Measurements from ENCODE around the gene SLC43A3.
"Not testable (repeated sequence)": the region's sequence is repeated elsewhere in the genome, so short reads cannot be mapped to it uniquely, and the experiment has no call there.

SLC43A3 gene

DNA sequence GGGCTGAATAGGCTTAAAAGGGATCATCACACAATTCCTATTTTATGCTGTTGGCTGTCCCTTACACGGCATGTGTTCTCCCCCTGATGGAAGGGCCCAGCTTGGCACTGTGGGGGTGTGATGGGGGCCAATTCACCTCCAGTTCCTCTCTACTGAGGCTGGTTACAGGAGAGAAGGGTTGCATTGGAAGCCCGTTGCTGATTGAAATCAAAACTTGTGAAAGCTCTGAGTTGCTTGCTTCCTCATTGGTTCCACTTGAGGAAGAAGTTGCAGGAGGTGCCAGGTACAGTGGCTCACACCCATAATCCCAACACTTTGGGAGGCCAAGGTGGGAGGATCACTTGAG lies 23.1 kb downstream of the SLC43A3 start:
- no peak for DNase-seq

DNA sequence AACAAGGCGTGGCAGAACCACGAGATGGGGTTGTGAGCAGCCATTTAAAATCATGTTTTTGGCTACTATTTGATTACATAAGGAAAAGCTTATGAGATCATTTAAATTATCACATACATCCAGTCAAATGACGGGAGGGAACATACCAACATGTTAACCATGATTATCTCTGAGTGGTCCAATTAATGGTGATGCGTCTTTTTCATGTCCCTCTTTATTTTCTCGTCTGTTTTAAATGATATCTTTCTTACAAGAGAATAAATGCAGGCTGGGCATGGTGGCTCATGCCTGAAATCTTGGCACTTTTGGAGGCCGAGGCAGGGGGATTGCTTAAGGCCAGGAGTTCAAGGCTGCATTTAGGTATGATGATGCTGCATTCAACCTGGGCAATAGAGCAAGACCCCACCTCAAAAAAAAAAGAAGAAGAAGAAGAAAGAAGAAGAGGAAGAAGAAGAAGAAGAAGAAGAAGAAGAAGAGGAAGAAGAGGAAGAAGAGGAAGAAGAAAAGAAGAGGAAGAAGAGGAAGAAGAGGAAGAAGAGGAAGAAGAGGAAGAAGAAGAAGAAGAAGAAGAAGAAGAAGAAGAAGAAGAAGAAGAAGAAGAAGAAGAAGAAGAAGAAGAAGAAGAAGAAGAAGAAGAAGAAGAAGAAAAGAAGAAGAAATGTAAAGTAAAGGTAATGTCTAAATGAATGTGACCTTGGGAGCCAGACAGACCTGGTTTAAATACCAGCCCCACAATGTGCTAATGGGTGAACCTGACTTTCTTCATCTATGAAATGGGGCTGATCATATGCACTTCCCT lies 23.7 kb downstream of the SLC43A3 start:
- DNase-seq = not testable (repeated sequence)

DNA sequence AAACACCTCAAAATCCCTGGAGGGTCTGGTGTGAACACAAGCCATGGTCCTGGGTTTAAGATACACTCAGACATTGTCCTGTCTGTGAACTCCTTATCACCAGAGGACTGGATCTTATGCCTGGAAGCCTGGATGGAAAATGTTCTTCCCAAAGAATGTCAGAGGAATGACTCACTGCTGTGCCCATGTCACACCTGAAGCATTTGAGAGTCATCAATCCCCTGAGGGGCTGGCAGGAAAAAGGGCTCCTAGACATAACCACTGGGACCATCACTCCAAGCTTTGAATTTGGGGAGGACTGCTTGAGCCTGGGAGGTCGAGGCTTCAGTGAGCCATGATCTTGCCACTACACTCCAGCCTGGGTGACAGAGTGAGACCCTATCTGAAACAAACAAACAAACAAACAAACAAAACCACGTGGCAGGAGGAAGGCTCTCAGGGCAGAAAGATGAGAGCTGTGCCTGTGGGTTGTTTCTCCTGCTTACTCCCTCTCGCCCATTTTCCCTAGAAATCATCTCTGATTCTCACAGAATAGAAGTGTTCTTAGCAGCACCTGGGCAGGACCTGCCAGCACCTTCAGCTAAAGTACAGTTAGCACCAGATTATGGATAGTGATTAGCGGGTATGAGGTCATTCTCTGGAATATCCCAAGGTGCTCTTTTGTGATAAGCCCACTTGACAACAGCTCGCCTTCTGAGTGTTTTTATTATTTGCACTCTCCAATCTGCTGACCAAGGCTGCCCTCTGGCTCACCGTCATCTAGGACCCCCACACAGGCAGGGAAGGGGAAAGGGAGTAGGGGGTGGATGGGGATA lies 24.5 kb downstream of the SLC43A3 start:
- DNase-seq = peak; percentile 65

DNA sequence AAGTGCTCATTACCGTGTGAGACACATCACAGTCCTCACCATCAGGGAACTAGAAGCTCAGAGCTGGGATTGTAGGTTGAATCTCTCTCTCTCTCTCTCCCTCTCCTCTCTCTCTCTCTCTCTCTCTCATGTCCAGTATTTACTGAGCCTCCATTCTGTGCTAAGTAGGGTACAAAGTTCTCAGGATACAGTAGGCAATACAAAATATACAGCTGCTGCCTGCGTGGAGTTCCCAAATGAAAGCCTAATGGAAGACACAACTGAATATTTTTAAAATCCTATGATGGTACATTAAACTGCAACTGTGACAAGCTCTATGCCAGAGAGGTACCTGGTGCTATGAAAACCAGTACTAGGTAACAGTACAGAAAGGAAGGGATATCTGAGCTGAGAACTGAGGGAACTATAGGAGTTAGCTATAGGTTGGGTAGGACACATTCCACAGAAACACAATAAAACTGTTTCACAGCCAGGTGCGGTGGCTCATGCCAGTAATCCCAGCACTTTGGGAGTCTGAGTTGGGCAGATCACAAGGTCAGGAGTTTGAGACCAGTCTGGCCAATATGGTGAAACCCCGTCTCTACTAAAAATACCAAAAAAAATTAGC lies 26.8 kb downstream of the SLC43A3 start:
- no peak for DNase-seq

DNA sequence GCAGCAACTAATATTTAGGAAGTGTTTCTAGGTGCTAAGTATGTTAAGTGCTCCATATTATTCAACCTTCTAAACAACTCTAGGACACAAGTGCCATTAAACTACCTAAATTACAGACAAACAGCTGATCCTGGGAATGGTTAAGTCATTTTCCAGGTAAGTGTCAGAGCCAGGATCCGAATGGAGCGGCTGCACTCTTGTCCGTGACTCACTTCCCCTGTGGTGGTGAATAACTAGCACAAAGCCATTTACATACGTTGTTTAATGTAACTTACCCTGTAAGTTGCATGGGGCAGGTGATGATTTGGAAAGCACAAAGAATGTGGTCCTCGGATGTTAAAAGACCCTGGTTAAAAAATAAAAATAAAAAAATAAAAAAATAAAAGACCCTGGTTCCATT lies 27.7 kb downstream of the SLC43A3 start:
- DNase-seq = peak; percentile 60

DNA sequence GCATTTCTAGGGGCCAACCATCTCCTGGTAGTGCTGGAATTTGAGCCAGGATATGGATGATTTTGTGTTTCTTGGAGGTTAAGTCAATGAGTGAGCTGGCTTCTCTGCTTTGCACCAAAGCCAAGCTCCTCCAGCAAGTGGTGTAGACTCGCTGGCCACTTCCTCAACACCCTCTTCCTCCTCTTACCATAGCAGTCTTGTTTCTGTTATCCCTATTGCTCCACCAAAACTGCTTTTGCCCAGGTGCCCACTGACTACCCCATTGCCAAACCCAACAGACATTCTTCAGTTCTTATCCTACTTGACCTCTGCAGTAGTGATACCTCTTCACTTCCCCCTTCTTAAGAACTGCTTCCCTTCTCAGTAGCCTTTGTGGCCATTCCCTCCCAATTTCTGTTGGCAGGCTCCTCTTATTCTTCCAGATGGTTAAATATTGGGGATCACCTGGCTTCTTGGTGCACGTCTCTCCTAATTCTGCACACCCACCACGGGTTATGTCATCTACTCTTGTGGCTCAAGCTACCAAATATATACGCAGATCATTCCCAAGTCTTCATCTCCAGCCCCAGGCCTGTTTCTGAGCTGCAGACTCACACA lies 29.4 kb downstream of the SLC43A3 start:
- no peak for DNase-seq

DNA sequence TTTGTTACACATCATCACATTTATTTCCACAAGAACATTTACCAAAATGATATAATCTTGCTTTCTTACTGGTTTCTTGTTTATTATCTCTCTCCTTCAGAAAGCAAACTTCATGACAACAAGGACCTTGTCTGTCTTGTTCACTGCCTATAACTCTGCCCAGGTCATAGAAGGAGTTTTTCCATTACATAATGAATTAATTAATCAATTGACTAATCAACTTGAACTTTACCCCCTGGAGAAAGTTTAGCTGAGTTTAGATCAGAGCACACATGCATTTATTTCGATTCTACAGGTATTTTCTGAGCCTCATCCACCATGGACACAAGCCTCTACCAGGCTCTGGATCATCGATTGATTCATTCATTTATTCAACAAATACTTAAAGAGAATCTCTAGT lies 30.2 kb downstream of the SLC43A3 start:
- DNase-seq = no peak

DNA sequence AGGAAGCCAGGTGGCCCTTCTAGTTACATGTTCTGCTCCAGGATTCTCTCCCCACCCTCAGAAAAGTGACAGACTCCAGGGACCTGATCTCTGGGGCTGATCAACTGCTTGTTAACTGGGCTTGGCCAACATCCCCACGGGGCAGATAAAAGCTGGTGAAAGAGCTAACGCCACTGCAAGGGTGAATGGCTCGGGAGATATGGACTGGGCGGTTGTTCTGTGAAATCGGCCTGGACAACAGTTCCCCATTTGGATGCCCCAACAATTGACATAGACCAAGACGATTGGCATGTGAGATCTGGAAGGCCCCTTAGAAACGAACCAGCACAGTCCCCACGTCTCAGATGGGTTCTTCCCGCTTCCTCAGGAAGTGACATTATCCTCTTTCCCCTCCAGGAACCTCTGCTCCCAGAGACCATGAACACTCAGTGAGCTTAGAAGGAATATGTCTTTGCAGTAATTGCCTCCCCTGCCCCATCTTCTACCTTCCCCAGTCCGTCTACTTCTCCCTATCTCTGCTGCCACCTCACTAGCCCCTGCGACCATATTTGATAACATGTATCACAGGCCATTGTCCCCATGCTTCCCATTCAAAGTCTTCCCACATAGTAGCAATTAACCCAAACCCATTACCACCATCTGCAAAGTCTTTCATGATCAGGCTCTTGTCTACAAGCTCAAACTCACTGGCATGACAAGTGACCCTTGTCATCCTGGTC lies 30.9 kb downstream of the SLC43A3 start:
- DNase-seq = no peak

DNA sequence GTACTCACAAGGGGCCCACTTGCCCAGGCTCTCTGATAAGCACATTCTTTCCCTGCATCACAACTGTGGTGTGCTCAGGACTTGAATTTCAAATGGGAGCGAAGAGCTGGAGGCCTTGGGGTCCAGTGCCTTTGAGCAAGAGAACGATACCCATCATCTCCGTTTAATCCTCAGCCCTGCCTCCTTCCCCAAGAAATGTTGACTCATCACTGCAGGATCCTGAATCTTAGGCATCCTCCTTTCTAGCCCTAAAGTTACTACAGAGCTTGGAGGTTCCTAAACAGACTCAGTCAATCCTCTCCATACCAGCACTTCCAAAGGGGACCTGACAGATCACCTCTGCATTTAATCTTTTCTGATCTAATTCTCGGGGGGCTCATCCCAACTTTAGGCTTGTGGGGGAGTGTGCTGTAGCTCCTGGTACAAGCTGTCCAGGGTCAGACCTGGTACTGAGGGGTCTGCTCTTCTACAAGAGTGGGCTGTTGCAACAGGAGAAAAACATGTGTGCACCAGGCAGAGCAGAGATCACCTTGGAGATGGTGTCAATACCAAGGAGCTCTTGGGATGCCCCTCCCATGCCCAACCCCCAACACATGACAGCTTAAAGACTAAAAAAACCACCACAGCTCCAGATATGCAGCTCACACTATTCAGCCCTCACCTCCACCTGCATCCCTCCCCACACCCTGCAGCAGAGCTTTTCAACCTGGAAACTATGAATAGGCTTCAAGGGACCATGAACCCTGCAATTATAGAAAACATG lies 32.5 kb downstream of the SLC43A3 start:
- DNase-seq = no peak

DNA sequence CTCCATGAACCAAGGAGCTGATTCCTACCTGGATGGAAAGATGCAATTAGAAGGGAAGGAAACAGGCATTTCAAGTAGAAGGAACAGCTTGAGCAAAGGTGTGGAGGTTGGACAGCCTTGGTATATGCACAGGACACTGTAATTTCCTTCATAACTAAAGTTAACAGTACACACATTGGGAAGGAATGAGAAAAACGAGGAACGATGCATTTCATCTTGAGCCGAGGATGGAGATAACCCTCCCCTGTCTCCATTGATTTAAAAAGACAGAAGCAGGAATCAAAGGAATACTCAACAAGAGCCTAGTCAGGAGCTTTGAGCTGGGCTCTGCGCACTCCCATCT lies 34.2 kb downstream of the SLC43A3 start:
- DNase-seq = no peak

DNA sequence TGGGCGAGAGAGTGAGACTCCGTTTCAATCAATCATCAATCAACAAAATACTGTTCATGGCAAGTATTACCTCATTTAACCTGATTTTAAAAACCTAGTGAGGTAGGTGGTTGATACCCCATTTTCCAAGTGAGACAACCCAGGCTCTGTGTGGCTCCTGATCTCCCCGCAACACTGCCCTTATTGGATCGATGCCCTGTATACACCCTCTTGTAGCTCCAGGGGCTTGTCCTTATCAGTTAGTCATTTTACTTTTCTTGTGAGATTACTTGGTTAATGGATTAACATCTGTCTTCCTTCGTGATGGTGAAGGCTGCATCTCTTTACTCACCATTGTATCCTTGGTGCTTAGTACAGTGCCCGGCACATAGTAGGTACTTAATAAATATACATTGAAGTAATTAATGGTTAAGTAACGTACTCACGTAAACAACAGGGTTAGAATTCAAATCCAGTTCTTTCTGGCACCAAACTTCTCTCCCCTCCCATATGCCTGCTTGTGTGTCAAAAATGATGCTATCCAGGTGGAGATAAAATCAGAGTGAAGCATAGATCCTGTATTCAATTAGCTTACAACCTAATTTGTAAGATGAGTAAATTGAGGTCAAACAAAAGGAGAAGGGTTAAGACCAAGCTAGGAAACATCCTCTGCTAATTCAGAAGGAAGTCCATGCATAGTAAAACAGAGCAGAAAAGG lies 34.7 kb downstream of the SLC43A3 start:
- no peak for DNase-seq

DNA sequence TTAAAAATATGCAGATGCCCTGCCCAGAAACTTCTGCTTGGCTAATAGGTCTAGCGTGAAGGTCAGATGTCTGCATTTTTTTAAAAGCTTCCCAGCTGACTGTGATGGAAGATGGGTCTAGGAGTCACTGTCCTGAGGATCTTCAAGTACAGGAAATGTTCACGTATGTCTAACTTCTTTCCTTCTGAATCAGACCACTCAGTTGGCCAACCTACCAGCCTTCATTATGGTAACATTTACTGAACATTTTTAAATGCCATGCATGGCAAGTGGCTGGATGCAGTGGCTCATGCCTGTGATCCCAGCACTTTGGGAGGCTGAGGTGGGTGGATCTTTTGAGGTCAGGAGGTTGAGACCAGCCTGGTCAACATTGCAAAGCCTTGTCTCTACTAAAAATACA lies 35.4 kb downstream of the SLC43A3 start:
- DNase-seq = no peak

DNA sequence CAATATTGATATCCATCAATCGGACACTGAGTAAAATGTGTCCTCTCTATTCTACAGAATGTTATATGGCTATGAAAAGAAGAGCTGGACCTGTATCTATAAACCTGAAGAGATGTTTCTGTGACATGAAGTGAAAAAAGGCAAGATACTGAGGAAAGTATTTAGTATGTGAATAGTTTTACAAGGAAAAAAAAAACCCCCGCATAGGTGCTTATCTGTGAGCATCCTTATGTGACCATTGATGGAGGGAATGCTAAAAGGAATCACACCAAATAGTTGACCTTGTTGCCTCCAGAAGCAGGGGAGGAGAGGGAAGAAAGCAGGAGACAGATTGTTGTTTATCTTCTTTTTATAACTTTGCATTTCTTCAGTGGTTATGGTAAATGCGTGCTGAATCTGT lies 35.8 kb downstream of the SLC43A3 start:
- DNase-seq = no peak

DNA sequence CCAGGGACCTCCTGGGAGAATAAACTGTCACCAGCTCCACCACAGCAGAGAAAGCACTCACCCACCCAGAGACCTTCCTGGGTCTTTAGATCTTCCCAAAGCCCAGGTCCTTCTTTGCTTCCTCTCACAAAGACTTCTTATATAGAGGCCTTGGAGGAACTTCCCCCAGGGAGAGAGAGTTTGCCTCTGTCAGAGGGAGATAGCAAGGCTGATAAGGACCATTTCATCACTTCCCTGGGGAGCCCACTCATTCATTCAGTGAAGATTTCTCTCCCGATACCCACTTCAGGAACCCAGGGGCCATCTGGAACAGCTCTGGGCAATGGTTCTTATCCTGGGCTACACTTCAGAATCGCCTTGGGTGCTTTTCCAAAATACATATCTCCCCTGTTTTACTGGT lies 36.4 kb downstream of the SLC43A3 start, which contains the start of gene PRG2:
Gene PRG2 (minus strand): TSS at position 116 of the 400 bp plus-strand sequence. CDS start 706 bp downstream, outside the sequence.
- DNase-seq = no peak

DNA sequence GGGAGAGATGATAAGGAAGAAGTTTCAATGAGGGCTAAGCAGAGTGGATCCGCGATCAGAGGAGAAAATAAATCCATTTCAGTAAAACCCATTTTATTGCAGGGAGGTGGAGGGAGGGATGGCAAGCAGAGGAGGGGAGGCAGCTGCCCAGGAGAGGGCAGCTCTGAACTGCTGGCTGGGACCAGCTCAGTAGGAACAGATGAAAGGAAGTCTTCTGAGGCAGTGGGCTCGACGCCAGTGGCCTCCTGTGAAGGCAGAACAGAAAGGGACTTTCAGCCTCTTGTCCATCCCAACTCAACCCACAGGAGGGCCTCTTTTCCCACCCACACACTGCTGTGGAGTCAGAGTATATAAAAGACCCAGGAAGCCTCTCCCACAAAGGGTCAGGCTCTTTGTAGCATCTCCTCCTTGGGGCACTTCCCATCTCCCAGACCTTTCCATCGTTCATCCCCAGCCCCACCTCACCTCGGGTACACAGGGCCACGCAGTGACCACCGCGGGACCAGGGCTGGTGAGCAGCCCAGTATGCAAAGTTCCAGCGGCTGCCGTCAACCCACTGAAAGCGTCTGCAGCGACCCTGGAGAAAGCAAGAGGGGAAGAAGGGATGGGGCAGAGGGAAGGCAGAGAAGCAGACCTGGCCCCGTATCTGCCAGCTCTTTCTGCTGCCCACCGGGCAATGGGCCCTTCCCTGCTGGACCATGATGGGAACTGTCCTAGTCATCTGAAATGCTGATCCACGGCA lies 39.5 kb downstream of the SLC43A3 start:
- DNase-seq = no peak

DNA sequence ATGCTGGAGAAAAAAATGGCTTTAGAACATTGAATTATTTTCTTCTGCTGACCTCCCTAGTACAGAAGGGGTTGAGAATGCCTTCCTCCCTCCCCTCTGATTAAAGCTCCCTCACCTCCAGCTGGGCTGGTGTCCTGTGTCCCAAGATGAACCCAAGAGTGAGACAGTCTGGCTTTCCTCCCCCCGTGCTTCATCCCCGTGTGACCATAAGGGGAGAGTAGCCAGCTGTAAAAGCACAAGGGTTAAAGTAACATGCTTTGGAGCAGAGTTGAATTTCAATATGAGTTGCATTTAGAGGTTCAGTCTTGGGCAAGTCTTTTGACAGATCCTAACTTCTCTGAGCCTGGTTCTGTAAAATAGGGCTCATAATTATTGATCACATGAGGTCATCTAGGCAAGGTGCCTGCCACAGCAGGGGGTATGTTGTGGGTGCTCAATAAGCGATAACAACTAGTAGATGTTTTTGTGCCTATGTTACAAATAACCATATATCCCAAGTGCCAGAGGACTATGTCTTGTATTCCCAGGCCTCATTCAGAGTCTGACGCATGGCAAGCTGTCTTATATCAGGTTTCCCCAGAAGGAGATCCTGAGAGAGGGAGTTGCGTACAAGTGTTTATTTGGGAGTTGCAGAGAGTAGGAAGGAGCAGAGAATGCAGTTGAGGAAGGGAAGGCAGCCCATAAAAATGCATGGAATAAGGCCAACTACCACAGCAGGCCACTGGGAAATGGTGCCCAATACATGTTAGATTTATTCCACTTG lies 40.6 kb downstream of the SLC43A3 start:
- DNase-seq = no peak

DNA sequence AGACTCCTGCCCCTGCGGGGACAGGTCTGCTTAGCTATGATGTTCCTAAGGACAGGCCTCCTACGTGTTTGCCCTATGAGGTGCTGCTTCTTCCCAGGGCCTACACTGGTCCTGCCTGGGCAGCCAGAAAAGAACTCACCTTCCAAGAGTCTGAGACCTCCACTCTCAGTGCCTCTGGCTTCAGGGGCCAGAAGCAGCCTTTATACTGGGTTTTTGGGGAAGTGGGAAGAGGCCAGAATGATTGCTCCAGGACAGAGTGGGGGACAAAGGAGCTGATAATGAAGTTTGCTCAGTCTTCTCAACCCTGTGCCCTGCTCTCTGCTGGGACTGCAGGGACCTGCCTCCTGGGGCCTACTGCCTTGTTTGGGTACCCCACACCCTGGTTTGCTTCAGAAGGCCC lies 45.9 kb downstream of the SLC43A3 start, which contains the start of gene PRG3:
Gene PRG3 (minus strand): TSS at position 176 of the 400 bp plus-strand sequence. CDS start 442 bp downstream, outside the sequence.
- no peak for DNase-seq

DNA sequence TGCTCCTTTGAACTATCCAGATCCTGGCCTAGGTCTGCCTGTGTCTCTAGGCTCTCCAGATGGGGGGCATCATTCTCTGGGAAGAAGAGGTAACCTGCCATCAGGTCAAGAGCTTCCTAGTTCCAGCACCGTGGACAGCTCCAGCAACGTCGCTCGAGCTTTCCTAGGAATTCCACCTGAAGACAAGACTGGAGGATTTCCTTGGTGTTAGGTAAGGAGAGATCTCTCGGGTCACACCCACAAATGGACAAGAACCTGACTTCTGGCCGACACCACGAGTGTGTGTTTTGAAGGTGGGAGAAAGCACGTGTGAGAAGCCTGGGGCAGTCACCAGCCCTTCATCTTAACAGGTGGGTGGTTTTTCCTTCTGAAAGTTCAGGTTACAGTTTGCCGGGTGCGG lies 47.2 kb downstream of the SLC43A3 start:
- DNase-seq = peak; percentile 29

DNA sequence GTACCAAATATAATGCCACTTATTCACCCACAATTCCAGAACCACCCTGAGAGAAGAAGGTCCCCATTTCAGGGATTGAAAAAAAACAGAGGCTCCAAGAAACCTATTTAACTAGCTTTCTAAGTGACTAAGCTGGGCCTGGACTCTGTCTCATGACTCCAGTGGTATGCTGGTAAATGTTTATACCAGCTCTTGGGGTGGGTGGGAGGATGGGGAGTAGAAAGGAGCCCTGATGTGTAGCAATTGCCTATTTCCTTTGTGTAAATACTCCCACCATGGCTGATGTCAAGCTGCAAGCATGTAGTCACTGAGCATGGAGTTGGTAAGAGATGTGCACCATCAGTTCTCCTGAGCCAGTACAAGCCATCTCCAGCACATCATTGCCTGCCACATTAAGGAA lies 48.7 kb downstream of the SLC43A3 start:
- DNase-seq = peak; percentile 29

DNA sequence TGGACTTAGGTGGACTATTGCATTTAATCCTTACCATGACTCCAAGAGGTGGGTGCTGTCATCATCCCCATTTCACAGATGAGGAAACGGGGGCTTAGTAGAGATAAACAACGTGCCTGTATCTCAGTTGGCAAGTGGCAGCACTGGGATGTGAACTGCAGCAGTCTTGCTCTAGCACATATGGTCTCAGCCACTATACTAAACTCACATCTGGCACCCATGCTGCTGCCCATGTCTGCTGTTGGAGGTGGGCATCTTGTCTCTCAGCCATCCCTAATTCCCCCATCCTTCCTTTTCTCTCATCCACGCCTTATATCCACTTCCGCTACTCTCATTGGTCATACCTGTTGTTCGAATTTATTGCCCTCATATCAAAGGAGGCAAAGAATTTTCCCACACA lies 49.8 kb downstream of the SLC43A3 start:
- DNase-seq = no peak

All from NCI-H226 (cell line).